Transverse colon (tissue), 3 donors: ENCODE results near the gene CPSF4L.

Source experiments
- POLR2A ChIP-seq: fragments of 450-650 bp; IDR thresholded peaks from one replicate; pipeline ENCODE4 v1.6.1; 2016; ENCODE audit warnings: antibody characterized with exemption, mild to moderate bottlenecking, moderate library complexity
- TF ChIP-seq, protein P1 (sequence below), 5 experiments: fragments of 200-600 bp in 3 of 5; fragments of 450-650 bp in 2 of 5; sonication (generic) in 3 of 5; IDR thresholded peaks; 1 replicate in 2 of 5; 2 replicates in 3 of 5; pipeline ENCODE4 v1.5.1; 2016 to 2017; ENCODE audit warnings: antibody characterized with exemption in 5 of 5, inconsistent platforms in 3 of 5, mild to moderate bottlenecking in 2 of 5, moderate library complexity in 1 of 5

DNA sequence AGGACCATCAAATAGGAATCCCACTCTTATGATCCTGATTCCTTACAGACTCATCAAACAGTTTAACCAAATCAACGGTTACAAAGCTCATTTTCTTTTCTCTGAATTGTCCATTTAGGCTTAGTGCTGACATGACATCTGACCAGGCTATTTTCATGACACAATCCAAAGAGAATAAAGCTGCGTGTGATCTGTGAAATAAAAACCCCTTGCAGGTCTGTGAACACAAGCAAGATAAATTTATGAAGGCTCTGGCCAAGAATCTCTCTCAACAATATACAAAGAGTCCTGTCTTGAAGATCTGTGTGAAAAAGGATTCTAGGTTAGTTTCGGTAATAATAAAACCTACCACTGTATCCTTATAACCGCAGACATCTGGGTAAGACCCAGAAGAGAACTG is 46.8 kb downstream of the CPSF4L start:
- TF ChIP-seq, protein P1, sequence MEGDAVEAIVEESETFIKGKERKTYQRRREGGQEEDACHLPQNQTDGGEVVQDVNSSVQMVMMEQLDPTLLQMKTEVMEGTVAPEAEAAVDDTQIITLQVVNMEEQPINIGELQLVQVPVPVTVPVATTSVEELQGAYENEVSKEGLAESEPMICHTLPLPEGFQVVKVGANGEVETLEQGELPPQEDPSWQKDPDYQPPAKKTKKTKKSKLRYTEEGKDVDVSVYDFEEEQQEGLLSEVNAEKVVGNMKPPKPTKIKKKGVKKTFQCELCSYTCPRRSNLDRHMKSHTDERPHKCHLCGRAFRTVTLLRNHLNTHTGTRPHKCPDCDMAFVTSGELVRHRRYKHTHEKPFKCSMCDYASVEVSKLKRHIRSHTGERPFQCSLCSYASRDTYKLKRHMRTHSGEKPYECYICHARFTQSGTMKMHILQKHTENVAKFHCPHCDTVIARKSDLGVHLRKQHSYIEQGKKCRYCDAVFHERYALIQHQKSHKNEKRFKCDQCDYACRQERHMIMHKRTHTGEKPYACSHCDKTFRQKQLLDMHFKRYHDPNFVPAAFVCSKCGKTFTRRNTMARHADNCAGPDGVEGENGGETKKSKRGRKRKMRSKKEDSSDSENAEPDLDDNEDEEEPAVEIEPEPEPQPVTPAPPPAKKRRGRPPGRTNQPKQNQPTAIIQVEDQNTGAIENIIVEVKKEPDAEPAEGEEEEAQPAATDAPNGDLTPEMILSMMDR (IDR thresholded peaks at IDR 0.05) = no peak
- no peak for TF ChIP-seq POLR2A
